AG04449 (cell line): ENCODE measurements around the gene TAF8.

ENCODE experiments used
- CTCF ChIA-PET: fragments of 350-600 bp; formaldehyde crosslinking; extraction: SDS; loops from one replicate; lab custom pipeline; 2021; ENCODE audit warnings: antibody characterized with exemption; lab: Yijun Ruan, JAX
- POLR2A ChIA-PET: fragments of 400-600, 350-600 bp; formaldehyde crosslinking; extraction: SDS; loops from one replicate; lab custom pipeline; 2020; ENCODE audit warnings: antibody characterized with exemption, inconsistent platforms; lab: Yijun Ruan, JAX
- DNase-seq: peaks from one replicate; pipeline ENCODE4 v3.0.0-alpha.2; 2010; ENCODE audit warnings: low read depth, low spot score
- H3K4me3 ChIP-seq: 2 replicates; pipeline ENCODE4 v1.5.1; 2011; ENCODE audit warnings: low read depth, mild to moderate bottlenecking, control low read depth, low read length
- TF ChIP-seq, protein P1 (sequence below): IDR thresholded peaks from one replicate; pipeline ENCODE4 v1.5.1; 2011; ENCODE audit warnings: mild to moderate bottlenecking, moderate library complexity, low read length, control low read depth, inconsistent platforms; ENCODE audit not compliant: insufficient read depth; ENCODE audit errors: missing control alignments

Gene TAF8

DNA sequence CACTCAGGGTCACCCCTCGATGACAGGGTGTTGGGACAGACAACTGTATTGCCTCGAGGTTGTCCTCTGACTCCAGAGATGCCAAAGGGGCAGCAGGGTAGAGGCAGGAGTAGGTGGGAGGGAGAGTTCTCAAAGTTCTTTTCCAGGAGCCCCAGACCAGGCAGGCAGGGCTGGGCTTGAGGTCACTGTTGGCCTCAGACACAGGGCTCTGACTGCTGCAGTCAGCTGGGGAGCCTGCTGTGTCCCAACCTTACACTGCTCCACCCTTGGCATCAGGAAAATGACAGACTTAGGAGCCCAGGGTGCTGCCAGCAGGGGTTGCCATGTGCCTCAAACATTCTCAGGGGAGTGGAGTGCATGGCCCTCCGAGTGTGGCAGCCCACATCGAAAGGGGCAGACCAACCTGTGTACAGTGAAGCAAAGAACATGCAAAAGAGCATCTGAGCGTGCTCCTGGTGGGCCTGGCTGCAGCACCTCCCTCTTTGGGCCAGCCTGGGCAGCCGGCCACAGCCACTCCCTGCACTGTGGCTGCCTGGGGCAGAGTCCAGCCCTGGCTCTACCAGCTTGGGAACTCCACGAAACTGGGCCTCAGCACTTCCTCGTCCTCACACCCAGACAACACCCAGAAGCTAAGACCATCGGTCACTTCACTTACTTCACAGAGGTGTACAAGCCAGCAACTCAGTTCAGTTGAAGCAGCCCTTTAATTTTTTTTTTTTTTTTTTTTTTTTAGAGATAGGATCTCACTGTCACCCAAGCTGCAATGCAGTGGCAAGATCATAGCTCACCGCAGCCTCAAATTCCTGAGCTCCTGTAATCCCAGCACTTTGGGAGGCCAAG is 68.1 kb downstream of the TAF8 start:
- ChIA-PET CTCF (interaction anchor here (1.1 to 6.7 kb wide), 3 partner anchors 13 to 96 kb away, joined by 3 to 52 read pairs (median 4); no protein-coding TSS in a partner anchor), POLR2A (interaction anchor here (0.6 kb wide), 1 partner anchor 445 kb away, joined by 4 read pairs; the partner anchor contains the start of gene UBR2)
- no peak for DNase-seq
- TF ChIP-seq, protein P1, sequence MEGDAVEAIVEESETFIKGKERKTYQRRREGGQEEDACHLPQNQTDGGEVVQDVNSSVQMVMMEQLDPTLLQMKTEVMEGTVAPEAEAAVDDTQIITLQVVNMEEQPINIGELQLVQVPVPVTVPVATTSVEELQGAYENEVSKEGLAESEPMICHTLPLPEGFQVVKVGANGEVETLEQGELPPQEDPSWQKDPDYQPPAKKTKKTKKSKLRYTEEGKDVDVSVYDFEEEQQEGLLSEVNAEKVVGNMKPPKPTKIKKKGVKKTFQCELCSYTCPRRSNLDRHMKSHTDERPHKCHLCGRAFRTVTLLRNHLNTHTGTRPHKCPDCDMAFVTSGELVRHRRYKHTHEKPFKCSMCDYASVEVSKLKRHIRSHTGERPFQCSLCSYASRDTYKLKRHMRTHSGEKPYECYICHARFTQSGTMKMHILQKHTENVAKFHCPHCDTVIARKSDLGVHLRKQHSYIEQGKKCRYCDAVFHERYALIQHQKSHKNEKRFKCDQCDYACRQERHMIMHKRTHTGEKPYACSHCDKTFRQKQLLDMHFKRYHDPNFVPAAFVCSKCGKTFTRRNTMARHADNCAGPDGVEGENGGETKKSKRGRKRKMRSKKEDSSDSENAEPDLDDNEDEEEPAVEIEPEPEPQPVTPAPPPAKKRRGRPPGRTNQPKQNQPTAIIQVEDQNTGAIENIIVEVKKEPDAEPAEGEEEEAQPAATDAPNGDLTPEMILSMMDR, result no peak
- H3K4me3 ChIP-seq, result no peak overlapping the region

DNA sequence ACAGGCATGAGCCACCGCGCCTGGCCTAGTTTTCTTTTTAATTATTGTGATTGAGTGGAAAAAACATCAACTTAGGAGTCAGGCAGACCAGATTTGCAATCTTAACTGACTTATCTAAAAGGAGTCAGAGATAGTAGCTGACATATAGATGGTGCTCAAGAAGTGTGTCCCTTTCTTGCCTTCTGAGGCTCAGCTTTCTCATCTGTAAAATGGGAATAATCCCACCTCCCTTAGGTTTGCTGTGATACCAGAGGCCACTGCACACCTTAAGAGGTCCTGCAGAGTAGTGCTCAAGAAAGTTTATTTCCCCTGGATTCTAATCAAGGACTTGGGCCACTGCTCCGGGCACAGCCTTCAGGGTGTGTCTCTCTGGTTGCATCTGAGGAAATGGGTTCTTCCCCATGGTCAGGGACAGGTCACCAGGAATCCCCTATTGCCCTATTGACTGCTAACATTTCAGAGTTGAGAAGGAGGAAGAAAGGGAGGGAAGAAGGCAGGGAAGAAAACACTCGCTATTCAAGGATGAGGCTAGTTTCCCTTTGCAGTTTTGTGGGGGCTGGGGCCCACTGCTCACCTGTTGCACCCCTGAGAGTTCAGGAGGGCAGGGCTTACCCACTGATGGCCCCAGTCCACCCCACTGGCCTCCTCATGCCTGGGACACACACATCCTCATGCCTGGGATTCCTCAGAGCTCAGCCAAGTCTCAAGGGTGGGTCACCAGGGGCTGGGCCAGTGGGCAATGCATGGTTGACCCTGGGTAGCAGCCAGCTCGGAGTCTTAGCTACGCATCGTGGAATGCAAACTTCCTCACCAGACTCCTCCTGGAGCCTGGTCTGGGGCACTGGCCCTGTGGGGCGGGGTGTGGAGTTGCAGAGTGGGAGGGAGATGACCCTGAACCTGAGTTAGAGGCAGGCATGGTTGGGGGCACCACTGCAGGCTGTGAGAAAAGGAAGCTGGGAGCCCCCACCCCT is 70.9 kb downstream of the TAF8 start:
- no peak overlapping the region for H3K4me3 ChIP-seq
- CTCF ChIA-PET, result interaction anchor here (1.1 to 2.2 kb wide), 7 partner anchors 16 to 93 kb away, joined by 3 to 15 read pairs (median 5); no protein-coding TSS in a partner anchor
- POLR2A ChIA-PET, result interaction anchor here (1.1 kb wide), 1 partner anchor 16 kb away, joined by 3 read pairs; no protein-coding TSS in a partner anchor
- TF ChIP-seq, protein P1, result no peak
- DNase-seq, result no peak

DNA sequence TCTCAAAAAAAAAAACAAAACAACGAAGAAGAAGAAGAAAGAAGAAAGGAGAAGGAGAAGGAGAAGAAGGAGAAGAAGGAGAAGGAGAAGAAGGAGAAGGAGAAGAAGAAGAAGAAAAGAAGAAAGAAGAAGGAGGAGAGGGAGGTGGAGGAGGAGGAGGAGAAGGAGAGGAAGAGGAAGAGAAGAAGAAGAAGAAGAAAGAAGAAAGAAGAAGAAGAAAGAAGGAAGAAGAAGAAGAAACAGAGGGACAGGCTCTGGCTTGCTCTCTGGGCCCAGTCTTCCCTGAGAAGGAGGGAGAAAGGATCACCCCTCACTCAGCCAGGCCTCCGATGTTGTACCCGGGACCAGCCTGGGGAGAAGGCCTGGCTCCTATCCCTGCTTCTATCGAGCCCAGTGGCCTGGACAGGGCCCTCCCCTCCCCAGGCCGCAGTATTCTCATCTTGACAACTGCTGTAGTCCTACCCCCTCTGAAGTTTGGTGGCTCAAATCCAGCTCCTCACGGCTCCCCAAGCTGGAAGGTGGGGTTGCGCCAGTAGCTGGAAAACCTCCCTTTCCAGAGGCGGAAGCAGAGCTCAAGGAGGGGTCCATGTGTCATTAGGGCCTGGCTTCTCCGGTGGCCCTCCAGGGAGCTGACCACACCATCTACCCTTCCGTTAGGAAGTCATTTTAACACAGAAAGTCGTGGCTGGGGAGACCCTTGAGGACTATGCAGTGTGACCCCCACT is 73.2 kb downstream of the TAF8 start:
- no peak overlapping the region for H3K4me3 ChIP-seq
- TF ChIP-seq, protein P1, result no peak
- DNase-seq, result no peak
- CTCF ChIA-PET, result interaction anchor here (1.0 to 1.8 kb wide), 2 partner anchors 13 to 44 kb away, joined by 4 to 5 read pairs; no protein-coding TSS in a partner anchor
- POLR2A ChIA-PET, result interaction anchor here (0.9 kb wide), 1 partner anchor 14 kb away, joined by 3 read pairs; no protein-coding TSS in a partner anchor

DNA sequence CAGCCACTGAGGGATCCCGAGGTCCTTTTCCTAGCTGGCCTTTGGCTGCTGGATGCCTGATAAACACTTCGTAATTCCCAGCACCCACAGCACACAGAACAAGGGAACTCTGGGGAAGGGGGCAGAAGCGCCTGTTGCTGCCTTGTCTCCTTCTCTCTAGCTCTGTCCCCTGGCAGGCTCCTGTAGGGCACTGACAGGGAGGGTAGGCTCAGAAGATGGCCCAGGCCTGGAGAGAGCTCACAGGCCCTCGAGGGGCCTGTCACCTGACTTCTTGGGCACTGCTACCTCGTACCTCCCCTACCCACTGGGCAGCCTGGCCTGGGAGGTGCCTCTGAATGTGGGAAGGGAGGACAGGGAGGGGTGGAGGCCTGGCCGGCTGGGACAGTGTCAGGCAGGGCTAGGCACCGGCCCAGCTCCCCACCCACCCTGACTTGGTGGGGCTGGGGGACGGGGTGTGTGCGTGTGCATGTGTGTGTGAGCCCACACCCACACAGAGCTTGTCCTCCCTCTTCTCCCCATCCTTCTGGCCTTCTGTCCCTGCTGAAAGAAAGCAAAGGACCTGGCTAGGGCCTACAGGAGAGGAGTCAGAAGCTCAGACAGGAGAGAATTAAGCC is 74.0 kb downstream of the TAF8 start:
- ChIA-PET POLR2A (interaction anchor here (0.9 kb wide), 1 partner anchor 13 kb away, joined by 3 read pairs; no protein-coding TSS in a partner anchor), CTCF (interaction anchor here (1.0 to 1.8 kb wide), 2 partner anchors 13 to 43 kb away, joined by 4 to 5 read pairs; no protein-coding TSS in a partner anchor)
- DNase-seq, result no peak
- TF ChIP-seq, protein P1, result no peak
- no peak overlapping the region for H3K4me3 ChIP-seq

DNA sequence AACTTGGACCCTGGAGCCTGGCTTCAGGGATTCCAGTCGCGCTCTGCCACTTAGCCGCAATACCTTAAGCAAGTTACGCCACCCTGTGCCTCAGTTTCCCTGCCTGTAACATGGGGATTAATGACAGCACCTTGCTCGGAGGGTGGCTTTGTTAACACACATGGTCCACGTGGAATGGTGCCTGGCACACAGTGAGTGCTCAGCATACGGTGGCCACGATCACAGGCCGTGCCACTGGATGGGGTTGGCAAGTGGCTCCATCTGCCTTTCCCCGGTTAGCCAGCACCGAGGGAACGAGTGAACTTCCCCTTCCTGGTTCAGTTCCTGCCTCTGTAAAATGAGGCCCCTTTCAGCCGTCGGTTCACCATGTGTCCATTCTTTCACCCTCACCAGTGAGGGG is 74.9 kb downstream of the TAF8 start:
- no peak for DNase-seq
- no peak overlapping the region for H3K4me3 ChIP-seq
- POLR2A ChIA-PET, result no interaction called here
- TF ChIP-seq, protein P1, result no peak
- CTCF ChIA-PET, result no interaction called here
